GM06990 (cell line): ENCODE measurements around the gene LY6G6F.

ENCODE experiments used
- DNase-seq: peaks from one replicate; pipeline ENCODE4 v3.0.0-alpha.2; 2011; ENCODE audit not compliant: insufficient read length; ENCODE audit errors: extremely low read depth
- H3K27me3 ChIP-seq: replicated peaks from 2 replicates; pipeline ENCODE4 v1.6.0; 2011; ENCODE audit warnings: low read length; ENCODE audit not compliant: control insufficient read depth, insufficient read depth
- H3K36me3 ChIP-seq: 2 replicates; pipeline ENCODE4 v1.5.1; 2011; ENCODE audit warnings: low read length; ENCODE audit not compliant: control insufficient read depth, insufficient read depth
- H3K4me3 ChIP-seq: replicated peaks from 2 replicates; pipeline ENCODE4 v1.5.1; 2011; ENCODE audit warnings: low read depth, mild to moderate bottlenecking, control low read depth, low read length
- TF ChIP-seq, protein P1 (sequence below): IDR thresholded peaks from 2 replicates; pipeline ENCODE4 v1.5.1; 2011; ENCODE audit warnings: low read length, control low read depth, mild to moderate bottlenecking, inconsistent platforms; ENCODE audit not compliant: insufficient read depth, poor library complexity, severe bottlenecking

LY6G6F gene

DNA sequence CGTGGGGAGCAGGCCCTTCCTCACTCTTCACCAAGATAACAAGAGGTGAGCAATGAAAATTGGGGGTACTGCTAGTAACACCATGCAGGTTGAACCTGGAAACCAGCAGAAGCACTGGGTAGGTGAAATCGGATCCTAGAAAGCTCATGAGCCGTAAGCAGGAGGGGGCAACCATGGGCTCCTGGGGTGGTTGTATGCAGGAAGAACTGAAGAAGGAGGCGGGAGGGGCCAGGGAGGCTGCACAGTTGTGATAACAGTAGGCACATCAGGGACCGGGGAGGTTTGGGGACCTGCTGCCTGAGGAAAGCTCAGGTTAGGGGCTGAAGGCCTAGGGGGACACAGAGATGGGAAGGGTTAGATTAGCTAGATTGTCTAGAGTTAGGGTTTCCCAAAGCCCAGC, 20.2 kb upstream of the LY6G6F start:
- Histone ChIP-seq H3K27me3 (no peaks in the 10 kb centered on the region), H3K4me3 (no peak overlapping the region), H3K36me3 (peaks cover 34% of the 10 kb centered on the region)
- TF ChIP-seq, protein P1, sequence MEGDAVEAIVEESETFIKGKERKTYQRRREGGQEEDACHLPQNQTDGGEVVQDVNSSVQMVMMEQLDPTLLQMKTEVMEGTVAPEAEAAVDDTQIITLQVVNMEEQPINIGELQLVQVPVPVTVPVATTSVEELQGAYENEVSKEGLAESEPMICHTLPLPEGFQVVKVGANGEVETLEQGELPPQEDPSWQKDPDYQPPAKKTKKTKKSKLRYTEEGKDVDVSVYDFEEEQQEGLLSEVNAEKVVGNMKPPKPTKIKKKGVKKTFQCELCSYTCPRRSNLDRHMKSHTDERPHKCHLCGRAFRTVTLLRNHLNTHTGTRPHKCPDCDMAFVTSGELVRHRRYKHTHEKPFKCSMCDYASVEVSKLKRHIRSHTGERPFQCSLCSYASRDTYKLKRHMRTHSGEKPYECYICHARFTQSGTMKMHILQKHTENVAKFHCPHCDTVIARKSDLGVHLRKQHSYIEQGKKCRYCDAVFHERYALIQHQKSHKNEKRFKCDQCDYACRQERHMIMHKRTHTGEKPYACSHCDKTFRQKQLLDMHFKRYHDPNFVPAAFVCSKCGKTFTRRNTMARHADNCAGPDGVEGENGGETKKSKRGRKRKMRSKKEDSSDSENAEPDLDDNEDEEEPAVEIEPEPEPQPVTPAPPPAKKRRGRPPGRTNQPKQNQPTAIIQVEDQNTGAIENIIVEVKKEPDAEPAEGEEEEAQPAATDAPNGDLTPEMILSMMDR: no peak
- no peak for DNase-seq

DNA sequence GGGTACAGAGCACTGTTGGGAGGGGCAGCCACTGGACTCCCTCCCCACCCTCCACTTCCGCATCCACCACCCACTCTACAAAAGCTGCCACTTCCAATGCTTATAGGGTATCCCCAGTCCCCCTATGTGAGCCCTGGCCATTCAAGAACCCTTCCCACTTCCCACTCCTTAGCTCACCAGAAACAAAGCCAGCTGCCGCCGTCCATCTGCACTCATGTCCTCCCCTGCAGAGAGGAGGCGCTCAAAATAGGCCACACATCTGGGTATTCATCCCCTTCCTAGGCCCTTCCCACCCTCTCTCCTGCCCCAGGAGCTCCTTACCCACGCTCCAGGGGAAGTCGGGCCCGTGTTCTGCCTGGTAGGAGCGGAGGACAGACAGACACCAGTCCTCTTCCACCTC, 19.3 kb upstream of the LY6G6F start:
- TF ChIP-seq, protein P1: no peak
- DNase-seq: no peak
- no peaks in the 10 kb centered on the region for H3K27me3 ChIP-seq
- H3K36me3 ChIP-seq: peaks cover 38% of the 10 kb centered on the region
- no peak overlapping the region for H3K4me3 ChIP-seq

DNA sequence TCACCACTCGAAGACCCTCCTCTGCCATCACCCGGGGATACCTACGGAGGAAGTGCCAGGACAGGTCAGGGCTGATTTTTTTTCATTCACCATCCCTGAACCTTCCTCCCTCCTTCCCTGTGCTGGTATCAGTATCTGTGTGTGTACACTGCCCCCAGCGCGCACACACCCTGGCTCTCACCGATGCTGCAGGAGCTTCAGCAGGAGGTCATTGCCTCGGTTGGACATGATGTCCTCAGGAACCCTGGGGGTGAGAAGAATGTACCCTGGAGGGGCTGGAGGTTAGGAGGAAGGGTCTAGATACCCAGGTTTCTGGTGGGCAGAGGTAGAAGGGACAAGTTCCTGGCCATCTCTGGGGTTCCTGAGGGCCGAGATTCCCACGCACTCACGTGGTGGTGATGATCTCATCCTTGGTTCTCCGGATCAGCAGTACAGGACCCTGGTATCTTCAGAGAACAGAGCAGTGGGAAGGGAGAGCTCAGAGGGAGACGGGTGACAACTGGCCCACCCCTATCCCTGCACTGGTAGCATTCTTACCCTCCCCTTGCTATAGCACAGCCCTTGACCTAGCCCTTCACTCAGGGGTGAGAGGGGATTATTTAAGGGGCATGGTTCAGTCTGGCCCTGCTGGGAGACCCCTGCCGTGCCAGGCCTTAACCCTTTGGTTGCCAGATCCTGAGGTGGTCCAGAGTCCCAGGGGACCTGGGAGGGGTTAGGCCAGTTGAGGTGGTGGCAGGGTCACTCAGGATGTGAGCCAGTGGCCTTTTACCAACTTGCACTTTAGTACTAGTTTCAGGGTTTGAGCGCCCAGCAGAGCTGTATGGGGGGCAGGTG, 18.6 kb upstream of the LY6G6F start:
- DNase-seq: no peak
- TF ChIP-seq, protein P1: no peak
- peaks cover 42% of the 10 kb centered on the region for H3K36me3 ChIP-seq
- no peaks in the 10 kb centered on the region for H3K27me3 ChIP-seq
- no peak overlapping the region for H3K4me3 ChIP-seq

DNA sequence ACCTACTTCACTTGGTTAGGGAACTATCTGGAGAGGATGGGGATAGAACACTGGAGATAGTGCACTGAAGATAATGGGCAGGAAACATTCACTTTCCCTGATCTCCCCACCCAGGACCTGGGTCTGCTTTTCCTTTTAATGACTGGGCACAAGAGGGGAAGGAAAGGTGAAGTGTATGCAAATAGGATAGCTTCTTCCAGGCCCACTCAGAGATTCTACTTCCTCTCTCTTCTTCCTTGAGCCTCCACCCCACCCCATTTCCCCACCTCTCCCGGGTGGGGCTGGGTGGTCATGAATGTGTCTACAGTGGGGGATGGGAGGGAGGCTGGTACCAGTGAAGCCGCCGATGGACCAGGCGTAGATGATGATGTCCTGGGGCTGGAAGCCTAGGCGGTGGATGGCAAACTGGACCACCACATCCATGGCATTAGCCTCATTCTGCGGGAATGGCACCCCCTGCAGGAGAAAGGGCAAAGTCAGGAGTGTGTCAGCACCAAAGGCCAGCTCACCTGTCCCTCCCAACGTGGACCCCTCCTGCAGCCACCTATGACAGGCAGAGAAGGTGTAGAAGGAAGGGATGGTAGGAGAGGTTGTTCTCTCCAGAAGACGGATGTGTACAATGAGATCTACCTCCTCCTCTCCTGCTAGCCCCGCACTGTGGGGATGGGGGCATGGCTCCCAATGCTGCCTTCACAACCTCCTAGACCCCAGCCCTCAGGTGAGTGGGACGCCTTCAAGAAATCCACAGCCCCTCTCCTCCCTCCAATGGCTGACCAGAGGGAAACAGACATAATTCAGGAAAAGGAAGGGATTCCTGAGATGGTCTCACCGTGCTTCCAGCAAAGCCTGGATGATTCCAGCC, 17.2 kb upstream of the LY6G6F start:
- no peak for DNase-seq
- peaks cover 45% of the 10 kb centered on the region for H3K36me3 ChIP-seq

DNA sequence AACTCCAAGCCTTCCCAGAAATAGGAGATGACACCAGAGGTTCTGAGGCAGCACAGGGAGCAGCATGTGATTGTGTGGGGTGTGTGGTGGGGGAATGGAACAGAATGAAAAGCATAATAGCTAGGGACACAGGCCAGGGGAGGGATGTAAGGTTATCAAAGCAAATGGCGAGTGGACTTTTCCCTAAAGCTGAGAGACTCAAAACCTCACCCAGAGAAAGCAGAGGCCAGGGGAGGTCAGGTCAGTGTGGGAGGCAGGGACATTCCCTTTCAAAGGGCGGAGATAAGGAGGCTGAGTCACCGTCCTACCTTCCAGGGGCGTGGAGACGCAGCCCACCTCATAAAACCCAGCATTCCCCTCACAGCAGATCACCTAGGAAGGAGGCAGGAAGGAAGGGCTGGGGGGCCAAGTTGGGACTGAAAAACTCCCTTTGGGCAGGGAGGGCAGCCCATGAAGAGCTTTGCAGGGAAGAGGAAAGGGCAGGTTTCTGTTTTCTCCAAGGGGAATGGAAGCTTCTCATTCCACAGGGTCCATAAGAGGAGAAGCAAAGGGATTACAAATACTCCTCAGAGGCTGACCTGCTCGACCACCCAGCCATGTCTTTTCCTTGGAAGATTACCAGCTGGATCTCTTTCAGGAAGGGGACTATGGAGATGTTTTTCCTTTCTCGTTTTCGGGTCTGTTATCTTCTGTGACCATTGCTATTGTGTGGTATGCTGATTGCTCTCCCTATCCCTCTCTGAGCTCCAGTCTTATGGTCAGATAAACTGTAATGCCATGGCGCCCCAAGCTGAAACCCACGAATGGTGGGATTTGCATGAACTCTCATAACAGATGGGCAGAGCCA, 16.2 kb upstream of the LY6G6F start:
- Histone ChIP-seq H3K4me3 (no peak overlapping the region), H3K36me3 (peaks cover 45% of the 10 kb centered on the region), H3K27me3 (no peaks in the 10 kb centered on the region)
- TF ChIP-seq, protein P1: no peak
- DNase-seq: no peak

More for the DNA sequence above, 17.2 kb upstream of the LY6G6F start:
- H3K27me3 ChIP-seq: no peaks in the 10 kb centered on the region
- TF ChIP-seq, protein P1: peak; percentile 56
- no peak overlapping the region for H3K4me3 ChIP-seq
